ENCODE data around the gene CDC42BPB.

DNA sequence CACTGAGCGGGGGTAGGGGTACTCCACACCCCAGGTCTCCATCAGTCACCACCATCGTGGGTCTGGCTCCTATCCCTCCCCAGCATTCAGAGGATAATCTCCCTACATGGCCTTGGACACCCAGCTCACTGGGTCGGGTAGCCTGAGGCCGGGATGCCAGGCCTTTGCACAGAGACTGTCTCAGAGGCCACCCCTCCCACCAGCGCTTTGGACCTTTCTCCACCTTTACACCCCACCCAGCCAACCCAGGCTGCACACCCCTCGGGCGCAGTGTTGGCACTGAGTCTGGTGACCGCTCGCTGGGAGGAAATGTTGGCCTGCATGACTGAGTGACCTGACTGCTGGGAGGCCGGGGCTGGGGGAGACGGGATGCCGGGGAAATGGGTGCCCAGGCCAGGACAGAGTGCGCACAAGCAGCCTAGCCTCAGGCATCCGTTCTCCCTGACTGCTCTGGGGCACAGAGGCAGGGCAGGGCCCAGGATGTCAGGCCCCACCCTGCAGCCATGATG is 16.1 kb upstream of the CDC42BPB start:
- TF ChIP-seq POLR2AphosphoS5 (IDR thresholded peaks at IDR 0.05), result no peak
- no peak for TF ChIP-seq POLR2A (IDR thresholded peaks at IDR 0.05)
- TF ChIP-seq, protein P1, sequence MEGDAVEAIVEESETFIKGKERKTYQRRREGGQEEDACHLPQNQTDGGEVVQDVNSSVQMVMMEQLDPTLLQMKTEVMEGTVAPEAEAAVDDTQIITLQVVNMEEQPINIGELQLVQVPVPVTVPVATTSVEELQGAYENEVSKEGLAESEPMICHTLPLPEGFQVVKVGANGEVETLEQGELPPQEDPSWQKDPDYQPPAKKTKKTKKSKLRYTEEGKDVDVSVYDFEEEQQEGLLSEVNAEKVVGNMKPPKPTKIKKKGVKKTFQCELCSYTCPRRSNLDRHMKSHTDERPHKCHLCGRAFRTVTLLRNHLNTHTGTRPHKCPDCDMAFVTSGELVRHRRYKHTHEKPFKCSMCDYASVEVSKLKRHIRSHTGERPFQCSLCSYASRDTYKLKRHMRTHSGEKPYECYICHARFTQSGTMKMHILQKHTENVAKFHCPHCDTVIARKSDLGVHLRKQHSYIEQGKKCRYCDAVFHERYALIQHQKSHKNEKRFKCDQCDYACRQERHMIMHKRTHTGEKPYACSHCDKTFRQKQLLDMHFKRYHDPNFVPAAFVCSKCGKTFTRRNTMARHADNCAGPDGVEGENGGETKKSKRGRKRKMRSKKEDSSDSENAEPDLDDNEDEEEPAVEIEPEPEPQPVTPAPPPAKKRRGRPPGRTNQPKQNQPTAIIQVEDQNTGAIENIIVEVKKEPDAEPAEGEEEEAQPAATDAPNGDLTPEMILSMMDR (IDR thresholded peaks at IDR 0.05), result no peak
- TF ChIP-seq EP300 (IDR thresholded peaks at IDR 0.05), result no peak

Measured in suprapubic skin (tissue), 4 donors.